ENCODE data around the gene CSTF1. TPM values are rescaled to one million over a fixed set of nuclear protein-coding genes. Genes with fewer than 3 reads are reported as not detected.

The CSTF1 gene
- total RNA-seq, 4 donors from 2014 or later = 28.6 to 38.3 (median 31.2) TPM

GRCh38 chr20:56371977-56372376 lies 20.5 kb upstream of the CSTF1 start:
- Histone ChIP-seq H3K4me1 (no peaks in the 10 kb centered on the region), H3K9me3 (no peaks in the 10 kb centered on the region), H3K27ac (no peak overlapping the region), H3K36me3 (peaks cover 19% of the 10 kb centered on the region), H3K27me3 (no peaks in the 10 kb centered on the region), H3K4me3 (no peak overlapping the region)
- no peak for DNase-seq (ENCODE audit: low spot score in 2 of 2)
- TF ChIP-seq EP300 (IDR thresholded peaks at IDR 0.05) (no peak), POLR2A (IDR thresholded peaks at IDR 0.05) (no peak), POLR2AphosphoS5 (IDR thresholded peaks at IDR 0.05) (no peak), CTCF (IDR thresholded peaks at IDR 0.05) (no peak)
- 90% methylated on average over 11 of the region's 11 CpGs for WGBS

- TF ChIP-seq POLR2AphosphoS5 (IDR thresholded peaks at IDR 0.05) = no peak
- TF ChIP-seq CTCF (IDR thresholded peaks at IDR 0.05) = no peak
- TF ChIP-seq POLR2A (IDR thresholded peaks at IDR 0.05) = no peak
- TF ChIP-seq EP300 (IDR thresholded peaks at IDR 0.05) = no peak
- H3K36me3 ChIP-seq = peaks cover 10% of the 10 kb centered on the region
- H3K4me3 ChIP-seq = no peak overlapping the region
These were observed 19.6 kb upstream of the CSTF1 start for GRCh38 chr20:56372850-56373249.

GRCh38 chr20:56373942-56374341 lies 18.5 kb upstream of the CSTF1 start:
- no peak overlapping the region for H3K4me3 ChIP-seq
- 65% methylated on average over 1 of the region's 1 CpG for WGBS
- no peaks in the 10 kb centered on the region for H3K4me1 ChIP-seq
- H3K36me3 ChIP-seq = peaks cover 3% of the 10 kb centered on the region
- no peaks in the 10 kb centered on the region for H3K27me3 ChIP-seq
- no peak for TF ChIP-seq EP300 (IDR thresholded peaks at IDR 0.05)
- TF ChIP-seq POLR2AphosphoS5 (IDR thresholded peaks at IDR 0.05) = no peak
- no peak for TF ChIP-seq CTCF (IDR thresholded peaks at IDR 0.05)
- no peak for TF ChIP-seq POLR2A (IDR thresholded peaks at IDR 0.05)
- no peak for DNase-seq (ENCODE audit: low spot score in 2 of 2)
- no peak overlapping the region for H3K27ac ChIP-seq
- no peaks in the 10 kb centered on the region for H3K9me3 ChIP-seq

More at GRCh38 chr20:56372850-56373249, 19.6 kb upstream of the CSTF1 start:
- Histone ChIP-seq H3K27ac (no peak overlapping the region), H3K9me3 (no peaks in the 10 kb centered on the region), H3K27me3 (no peaks in the 10 kb centered on the region), H3K4me1 (no peaks in the 10 kb centered on the region)
- DNase-seq (ENCODE audit: low spot score in 2 of 2) = no peak
- 89% methylated on average over 1 of the region's 1 CpG for WGBS

- Histone ChIP-seq H3K4me3 (no peak overlapping the region), H3K4me1 (no peaks in the 10 kb centered on the region), H3K9me3 (no peaks in the 10 kb centered on the region), H3K27me3 (no peaks in the 10 kb centered on the region), H3K27ac (no peak overlapping the region), H3K36me3 (no peaks in the 10 kb centered on the region)
- WGBS = 81% methylated on average over 2 of the region's 2 CpGs
- TF ChIP-seq EP300 (IDR thresholded peaks at IDR 0.05) (no peak), POLR2AphosphoS5 (IDR thresholded peaks at IDR 0.05) (no peak), CTCF (IDR thresholded peaks at IDR 0.05) (no peak), POLR2A (IDR thresholded peaks at IDR 0.05) (no peak)
- no peak for DNase-seq (ENCODE audit: low spot score in 2 of 2)
These were observed 16.1 kb upstream of the CSTF1 start for GRCh38 chr20:56376331-56376730.

GRCh38 chr20:56378386-56378785 lies 14.1 kb upstream of the CSTF1 start:
- Histone ChIP-seq H3K4me3 (no peak overlapping the region), H3K9me3 (no peaks in the 10 kb centered on the region), H3K27ac (no peak overlapping the region), H3K36me3 (no peaks in the 10 kb centered on the region), H3K27me3 (no peaks in the 10 kb centered on the region), H3K4me1 (no peaks in the 10 kb centered on the region)
- DNase-seq (ENCODE audit: low spot score in 2 of 2) = no peak
- TF ChIP-seq POLR2AphosphoS5 (IDR thresholded peaks at IDR 0.05) = no peak
- TF ChIP-seq CTCF (IDR thresholded peaks at IDR 0.05) = no peak
- TF ChIP-seq EP300 (IDR thresholded peaks at IDR 0.05) = no peak
- TF ChIP-seq POLR2A (IDR thresholded peaks at IDR 0.05) = no peak
- WGBS = 86% methylated on average over 3 of the region's 3 CpGs

Data from suprapubic skin (tissue), 4 donors.